Left lung (tissue), 10 donors: ENCODE measurements around the gene PCGF3. TPM values are rescaled to one million over a fixed set of nuclear protein-coding genes. Genes with fewer than 3 reads are reported as not detected.

ENCODE experiments used
- ATAC-seq: fragments of 200-7000 bp; cut with Tn5 transposase; one replicate; pipeline ENCODE4 v1.9.1; 2020; ENCODE audit warnings: moderate library complexity
- DNase-seq, 4 donors: peaks; one replicate each; pipeline ENCODE4 v3.0.0-alpha.2; 2013 to 2020
- H3K27ac ChIP-seq, 2 donors: fragments of 200-600 bp; sonication (generic) in 1 of 2; one replicate each; pipeline versions ENCODE4 v1.5.0 to v1.8.0; 2020 to 2021
- H3K27me3 ChIP-seq, 2 donors: fragments of 200-600 bp; sonication (generic) in 1 of 2; one replicate each; pipeline versions ENCODE4 v1.5.0 to v1.8.0; 2020 to 2021
- H3K36me3 ChIP-seq, 2 donors: fragments of 200-600 bp; sonication (generic) in 1 of 2; one replicate each; pipeline versions ENCODE4 v1.5.0 to v1.8.0; 2020 to 2021
- H3K4me1 ChIP-seq, 2 donors: fragments of 200-600 bp; one replicate each; pipeline ENCODE4 v1.8.0; 2021
- H3K4me3 ChIP-seq, 2 donors: fragments of 200-600 bp; sonication (generic) in 1 of 2; one replicate each; pipeline versions ENCODE4 v1.5.0 to v1.8.0; 2020 to 2021; ENCODE audit warnings: mild to moderate bottlenecking in 1 of 2
- H3K9me3 ChIP-seq, 2 donors: fragments of 200-600 bp; sonication (generic) in 1 of 2; one replicate each; pipeline versions ENCODE4 v1.5.0 to v1.8.0; 2020 to 2021
- CTCF ChIP-seq, 2 donors: fragments of 200-600 bp; sonication (generic) in 1 of 2; IDR thresholded peaks; one replicate each; pipeline versions ENCODE4 v1.5.0 to v1.8.0; 2021; ENCODE audit warnings: antibody characterized with exemption in 2 of 2
- intact Hi-C, 2 donors: fragments of 100-400 bp; cut with DNase I; formaldehyde crosslinking; loops; one replicate each; pipeline versions ENCODE4 v1.11.2 to v1.14.2; 2022
- polyA plus RNA-seq, 6 donors: library from polyadenylated mRNA; unstranded; fragments of 120-200 nt; gene quantifications; one replicate each; pipeline ENCODE4 v1.2.1, GENCODE V29; 2013; ENCODE audit not compliant: insufficient read length in 6 of 6
- total RNA-seq, 2 donors: library from RNA; stranded (reverse); fragmentation: NEBNext Ultra II Directional; extraction: Animal tissue kit (Norgen Biotek cat#: 25700); gene quantifications; one replicate each; pipeline ENCODE4 v1.2.1, GENCODE V29; 2021
- donor health status: DM: no; HTN: yes; CAD: no.
- donor health status: DM: no; HTN: no; CAD: no.

PCGF3 gene
- total and polyA plus RNA-seq, 8 donors: 43.7 to 110 (median 88.7) TPM

- no peak for ATAC-seq
Observed at GRCh38 chr4:712916-713632, 7.4 kb downstream of the PCGF3 start.

GRCh38 chr4:714087-714486 lies 8.5 kb downstream of the PCGF3 start:
- intact Hi-C loops: no loop called here
- H3K36me3 ChIP-seq: peaks cover 0 to 8% of the 10 kb centered on the region in 2 donors
- ATAC-seq (no peak), DNase-seq (no peak)
- no peaks in the 10 kb centered on the region for H3K9me3 ChIP-seq
- no peaks in the 10 kb centered on the region for H3K27me3 ChIP-seq
- peaks cover 0 to 15% of the 10 kb centered on the region in 2 donors for H3K4me1 ChIP-seq
- no peak overlapping the region for H3K27ac ChIP-seq
- no peak for TF ChIP-seq CTCF (IDR thresholded peaks at IDR 0.05)
- no peak overlapping the region for H3K4me3 ChIP-seq

More at GRCh38 chr4:712916-713632, 7.4 kb downstream of the PCGF3 start:
- DNase-seq: no peak
- H3K4me1 ChIP-seq: peaks cover 5 to 24% of the 10 kb centered on the region in 2 donors
- no peak for TF ChIP-seq CTCF (IDR thresholded peaks at IDR 0.05)
- intact Hi-C loops: no loop called here
- H3K9me3 ChIP-seq: no peaks in the 10 kb centered on the region
- no peak overlapping the region for H3K27ac ChIP-seq
- peaks cover 0 to 8% of the 10 kb centered on the region in 2 donors for H3K36me3 ChIP-seq
- no peaks in the 10 kb centered on the region for H3K27me3 ChIP-seq
- H3K4me3 ChIP-seq: no peak overlapping the region

- intact Hi-C loops: no loop called here
- peaks cover 8 to 9% of the 10 kb centered on the region in 2 donors for H3K4me1 ChIP-seq
- no peaks in the 10 kb centered on the region for H3K27me3 ChIP-seq
- ATAC-seq: no peak
- H3K36me3 ChIP-seq: peaks cover 0 to 8% of the 10 kb centered on the region in 2 donors
- peak in 1 of 4 donors; percentile 61 for DNase-seq
- H3K4me3 ChIP-seq: no peak overlapping the region
- no peak overlapping the region for H3K27ac ChIP-seq
- H3K9me3 ChIP-seq: no peaks in the 10 kb centered on the region
- no peak for TF ChIP-seq CTCF (IDR thresholded peaks at IDR 0.05)
Observed at GRCh38 chr4:717601-718320, 12.1 kb downstream of the PCGF3 start.

- intact Hi-C loops: no loop called here
- DNase-seq (no peak), ATAC-seq (no peak)
- Histone ChIP-seq H3K27me3 (no peaks in the 10 kb centered on the region), H3K9me3 (no peaks in the 10 kb centered on the region), H3K4me1 (peaks cover 8 to 9% of the 10 kb centered on the region in 2 donors), H3K27ac (no peak overlapping the region), H3K36me3 (peaks cover 0 to 14% of the 10 kb centered on the region in 2 donors), H3K4me3 (no peak overlapping the region)
- TF ChIP-seq CTCF (IDR thresholded peaks at IDR 0.05): no peak
Observed at GRCh38 chr4:718460-718859, 12.8 kb downstream of the PCGF3 start.
